AG04449 (cell line): ENCODE data around the gene UGT1A9.
"Not testable (repeated sequence)": the region's sequence is repeated elsewhere in the genome, so short reads cannot be mapped to it uniquely, and the experiment has no call there.

ENCODE experiments used
- CTCF ChIA-PET: fragments of 350-600 bp; formaldehyde crosslinking; extraction: SDS; loops from one replicate; lab custom pipeline; 2021; ENCODE audit warnings: antibody characterized with exemption; lab: Yijun Ruan, JAX
- POLR2A ChIA-PET: fragments of 400-600, 350-600 bp; formaldehyde crosslinking; extraction: SDS; loops from one replicate; lab custom pipeline; 2020; ENCODE audit warnings: antibody characterized with exemption, inconsistent platforms; lab: Yijun Ruan, JAX
- DNase-seq: peaks from one replicate; pipeline ENCODE4 v3.0.0-alpha.2; 2010; ENCODE audit warnings: low read depth, low spot score
- H3K4me3 ChIP-seq: 2 replicates; pipeline ENCODE4 v1.5.1; 2011; ENCODE audit warnings: low read depth, mild to moderate bottlenecking, control low read depth, low read length
- TF ChIP-seq, protein P1 (sequence below): IDR thresholded peaks from one replicate; pipeline ENCODE4 v1.5.1; 2011; ENCODE audit warnings: mild to moderate bottlenecking, moderate library complexity, low read length, control low read depth, inconsistent platforms; ENCODE audit not compliant: insufficient read depth; ENCODE audit errors: missing control alignments

The UGT1A9 gene

GRCh38 chr2:233693963-233694362, 22.3 kb downstream of the UGT1A9 start:
- ChIA-PET CTCF (no interaction called here), POLR2A (no interaction called here)
- no peak for DNase-seq
- TF ChIP-seq, protein P1, sequence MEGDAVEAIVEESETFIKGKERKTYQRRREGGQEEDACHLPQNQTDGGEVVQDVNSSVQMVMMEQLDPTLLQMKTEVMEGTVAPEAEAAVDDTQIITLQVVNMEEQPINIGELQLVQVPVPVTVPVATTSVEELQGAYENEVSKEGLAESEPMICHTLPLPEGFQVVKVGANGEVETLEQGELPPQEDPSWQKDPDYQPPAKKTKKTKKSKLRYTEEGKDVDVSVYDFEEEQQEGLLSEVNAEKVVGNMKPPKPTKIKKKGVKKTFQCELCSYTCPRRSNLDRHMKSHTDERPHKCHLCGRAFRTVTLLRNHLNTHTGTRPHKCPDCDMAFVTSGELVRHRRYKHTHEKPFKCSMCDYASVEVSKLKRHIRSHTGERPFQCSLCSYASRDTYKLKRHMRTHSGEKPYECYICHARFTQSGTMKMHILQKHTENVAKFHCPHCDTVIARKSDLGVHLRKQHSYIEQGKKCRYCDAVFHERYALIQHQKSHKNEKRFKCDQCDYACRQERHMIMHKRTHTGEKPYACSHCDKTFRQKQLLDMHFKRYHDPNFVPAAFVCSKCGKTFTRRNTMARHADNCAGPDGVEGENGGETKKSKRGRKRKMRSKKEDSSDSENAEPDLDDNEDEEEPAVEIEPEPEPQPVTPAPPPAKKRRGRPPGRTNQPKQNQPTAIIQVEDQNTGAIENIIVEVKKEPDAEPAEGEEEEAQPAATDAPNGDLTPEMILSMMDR, result no peak
- H3K4me3 ChIP-seq, result no peak overlapping the region

DNA sequence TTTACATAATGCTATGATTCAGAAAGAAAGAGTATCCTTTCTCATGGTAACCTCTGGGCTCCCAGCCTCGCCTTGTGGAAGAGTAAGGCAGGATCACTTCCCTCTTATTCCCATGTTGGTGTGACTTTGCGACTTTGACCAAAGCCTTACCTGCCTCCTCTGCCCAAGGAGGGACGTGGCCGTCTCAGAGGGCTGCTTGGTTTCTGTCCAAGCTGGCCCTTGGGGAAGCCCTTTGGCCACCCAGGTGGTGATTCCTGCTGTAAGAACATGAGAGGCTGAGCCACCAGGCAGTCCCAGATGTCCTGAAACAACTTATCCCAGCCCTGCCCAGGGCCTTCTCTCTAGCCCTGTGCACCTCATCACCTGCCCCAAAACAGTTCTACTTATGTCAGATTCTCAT, 27.0 kb downstream of the UGT1A9 start:
- no peak for DNase-seq
- POLR2A ChIA-PET, result no interaction called here
- TF ChIP-seq, protein P1, result no peak
- H3K4me3 ChIP-seq, result no peak overlapping the region
- CTCF ChIA-PET, result no interaction called here

DNA sequence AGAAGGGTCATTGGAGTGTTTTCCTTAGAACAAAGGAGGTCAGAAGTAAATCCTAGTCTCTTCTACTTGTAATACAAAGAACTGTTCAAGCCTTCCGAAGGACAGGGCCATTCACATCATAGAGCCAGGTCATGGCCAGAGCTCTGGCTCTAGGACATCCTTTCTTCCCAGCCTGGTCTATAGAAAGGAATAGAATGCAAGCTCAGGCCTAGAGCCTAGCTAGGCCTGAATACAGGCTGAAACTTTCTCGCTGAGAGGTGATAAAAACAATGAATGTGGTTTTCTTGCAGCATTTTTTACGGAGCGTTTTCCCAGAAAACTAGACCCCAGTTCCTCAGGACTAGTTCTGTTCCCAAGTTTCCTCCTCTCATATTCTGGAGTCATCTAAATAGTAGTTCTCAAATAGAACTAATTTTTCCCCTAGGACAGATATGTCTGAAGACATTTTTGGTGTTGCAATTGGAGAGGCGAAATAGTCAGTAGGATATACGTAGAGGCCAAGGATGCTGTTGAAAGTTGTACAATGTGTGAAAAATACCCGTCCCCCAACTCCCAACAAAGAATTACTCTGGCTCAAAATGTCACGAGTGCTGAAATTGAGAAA, 27.8 kb downstream of the UGT1A9 start:
- ChIA-PET POLR2A (no interaction called here), CTCF (no interaction called here)
- TF ChIP-seq, protein P1, result no peak
- DNase-seq, result no peak
- no peak overlapping the region for H3K4me3 ChIP-seq

- TF ChIP-seq, protein P1, result no peak
- POLR2A ChIA-PET, result no interaction called here
- DNase-seq, result no peak
- CTCF ChIA-PET, result no interaction called here
- H3K4me3 ChIP-seq, result no peak overlapping the region
Observed at GRCh38 chr2:233700028-233700635, 28.4 kb downstream of the UGT1A9 start.

DNA sequence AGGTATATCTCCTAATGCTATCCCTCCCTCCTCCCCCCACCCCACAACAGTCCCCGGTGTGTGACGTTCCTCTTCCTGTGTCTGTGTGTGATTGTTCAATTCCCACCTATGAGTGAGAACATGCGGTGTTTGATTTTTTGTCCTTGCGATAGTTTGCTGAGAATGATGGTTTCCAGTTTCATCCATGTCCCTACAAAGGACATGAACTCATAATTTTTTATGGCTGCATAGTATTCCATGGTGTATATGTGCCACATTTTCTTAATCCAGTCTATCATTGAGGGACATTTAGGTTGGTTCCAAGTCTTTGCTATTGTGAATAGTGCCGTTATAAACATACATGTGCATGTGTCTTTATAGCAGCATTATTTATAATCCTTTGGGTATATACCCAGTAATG, 29.1 kb downstream of the UGT1A9 start:
- CTCF ChIA-PET, DNase-seq, H3K4me3 ChIP-seq, POLR2A ChIA-PET: not testable (repeated sequence)

DNA sequence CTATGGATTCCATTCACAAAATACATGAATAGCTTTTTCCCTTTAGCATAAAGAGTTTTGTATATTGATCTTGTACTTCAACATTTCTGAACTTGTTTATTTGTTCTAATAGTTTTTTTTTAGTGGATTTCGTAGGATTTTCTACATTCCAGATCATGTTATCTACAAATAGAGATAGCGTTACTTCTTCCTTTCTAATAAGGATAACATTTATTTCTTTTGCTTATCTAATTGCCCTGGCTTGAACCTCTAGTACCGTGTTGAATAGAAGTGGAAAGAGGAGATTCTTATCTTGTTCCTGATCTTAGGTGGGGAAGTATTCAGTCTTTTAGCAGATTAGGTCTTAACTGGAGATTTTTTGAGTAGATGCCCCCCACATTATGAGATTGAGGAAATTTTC, 30.5 kb downstream of the UGT1A9 start:
- TF ChIP-seq, protein P1, result no peak
- no peak for DNase-seq
- POLR2A ChIA-PET, result no interaction called here
- H3K4me3 ChIP-seq, result no peak overlapping the region
- CTCF ChIA-PET, result interaction anchor here (1.8 kb wide), 1 partner anchor 9 kb away, joined by 8 read pairs; no protein-coding TSS in a partner anchor

DNA sequence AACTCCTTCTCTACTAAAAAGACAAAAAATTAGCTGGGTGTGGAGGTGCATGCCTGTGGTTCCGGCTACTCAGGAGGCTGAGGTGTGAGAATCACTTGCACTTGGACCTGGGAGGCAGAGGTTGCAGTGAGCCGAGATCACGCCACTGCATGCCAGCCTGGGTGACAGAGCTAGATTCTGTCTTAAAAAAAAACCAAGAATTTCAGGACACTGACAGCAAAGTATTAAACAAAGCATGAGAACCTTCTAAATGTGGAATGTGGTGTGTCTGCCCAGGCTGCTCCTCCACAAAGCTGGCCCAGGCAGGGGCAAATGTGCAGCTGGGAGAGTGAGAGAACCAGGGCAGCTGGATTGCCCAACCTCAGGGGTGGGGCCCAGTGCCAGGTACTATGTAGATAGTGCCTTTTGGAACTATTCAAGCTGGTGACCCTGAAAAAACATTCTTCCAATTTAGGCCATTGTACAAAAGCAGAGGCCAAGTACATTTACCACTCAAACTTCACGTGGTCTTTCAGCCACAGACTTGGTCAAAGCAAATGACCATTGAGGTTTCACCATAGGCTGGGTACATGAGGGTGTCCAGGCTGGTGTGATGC, 34.3 kb downstream of the UGT1A9 start:
- no peak for DNase-seq

More for the DNA sequence above, 34.3 kb downstream of the UGT1A9 start:
- no peak overlapping the region for H3K4me3 ChIP-seq
- TF ChIP-seq, protein P1, result no peak
- ChIA-PET CTCF (interaction anchor here (1.0 to 1.5 kb wide), 3 partner anchors 257 to 840 kb away, joined by 3 to 7 read pairs (median 4); no protein-coding TSS in a partner anchor), POLR2A (no interaction called here)
